Measurements from ENCODE around the gene AP3S1.

Gene AP3S1

GRCh38 chr5:115949096-115949495, 107.4 kb downstream of the AP3S1 start:
- H3K4me3 ChIP-seq (ENCODE audit: low read depth, low read length): no peak overlapping the region
- TF ChIP-seq CTCF (IDR thresholded peaks at IDR 0.05; ENCODE audit: borderline replicate concordance, insufficient read depth, low read depth, low read length): no peak

- no peak for TF ChIP-seq CTCF (IDR thresholded peaks at IDR 0.05; ENCODE audit: borderline replicate concordance, insufficient read depth, low read depth, low read length)
- H3K4me3 ChIP-seq (ENCODE audit: low read depth, low read length): no peak overlapping the region
These were observed 110.9 kb downstream of the AP3S1 start for GRCh38 chr5:115952588-115952987.

- H3K4me3 ChIP-seq (ENCODE audit: low read depth, low read length): no peak overlapping the region
- TF ChIP-seq CTCF (IDR thresholded peaks at IDR 0.05; ENCODE audit: borderline replicate concordance, insufficient read depth, low read depth, low read length): no peak
These were observed 112.4 kb downstream of the AP3S1 start for GRCh38 chr5:115954144-115954543.

GRCh38 chr5:115956957-115957356, 115.2 kb downstream of the AP3S1 start:
- no peak overlapping the region for H3K4me3 ChIP-seq (ENCODE audit: low read depth, low read length)
- TF ChIP-seq CTCF (IDR thresholded peaks at IDR 0.05; ENCODE audit: borderline replicate concordance, insufficient read depth, low read depth, low read length): no peak

GRCh38 chr5:115961381-115962238, 119.9 kb downstream of the AP3S1 start:
- no peak for TF ChIP-seq CTCF (IDR thresholded peaks at IDR 0.05; ENCODE audit: borderline replicate concordance, insufficient read depth, low read depth, low read length)
- no peak overlapping the region for H3K4me3 ChIP-seq (ENCODE audit: low read depth, low read length)

- H3K4me3 ChIP-seq (ENCODE audit: low read depth, low read length): no peak within 1 kb of the TSS
- no peak for TF ChIP-seq CTCF (IDR thresholded peaks at IDR 0.05; ENCODE audit: borderline replicate concordance, insufficient read depth, low read depth, low read length)
These were observed 120.5 kb downstream of the AP3S1 start, which contains the start of gene LVRN for GRCh38 chr5:115962239-115962564. Gene LVRN, plus strand, starts transcription at chr5:115962475. Its CDS starts 143 bp downstream, at chr5:115962618.
